Upper lobe of left lung (tissue), 6 donors: Measurements from ENCODE around the gene KCTD19. TPM values are rescaled to one million over a fixed set of nuclear protein-coding genes. Genes with fewer than 3 reads are reported as not detected.

Experiments used
- ATAC-seq, 2 donors: fragments of 200-7000 bp; cut with Tn5 transposase; one replicate each; pipeline ENCODE4 v1.9.1; 2022; ENCODE audit warnings: mild to moderate bottlenecking in 2 of 2, moderate library complexity in 2 of 2; ENCODE audit not compliant: low FRiP score in 2 of 2
- DNase-seq, 2 donors: peaks; one replicate each; pipeline ENCODE4 v3.0.0-alpha.2; 2019 to 2020
- H3K27ac ChIP-seq, 4 donors: fragments of 200-600 bp; sonication (generic); one replicate each; pipeline ENCODE4 v1.5.1; 2016 to 2019
- H3K27me3 ChIP-seq, 4 donors: fragments of 200-600 bp; sonication (generic); one replicate each; pipeline ENCODE4 v1.5.1; 2017 to 2019
- H3K36me3 ChIP-seq, 4 donors: fragments of 200-600 bp; sonication (generic); one replicate each; pipeline ENCODE4 v1.5.1; 2016 to 2019
- H3K4me1 ChIP-seq, 4 donors: fragments of 200-600 bp; sonication (generic); one replicate each; pipeline ENCODE4 v1.5.1; 2018 to 2019
- H3K4me3 ChIP-seq, 4 donors: fragments of 200-600 bp; sonication (generic); one replicate each; pipeline ENCODE4 v1.5.1; 2017 to 2019; ENCODE audit warnings: mild to moderate bottlenecking in 2 of 4, moderate library complexity in 1 of 4
- H3K9me3 ChIP-seq, 4 donors: fragments of 200-600 bp; sonication (generic); one replicate each; pipeline ENCODE4 v1.5.1; 2018 to 2019
- EP300 ChIP-seq, 4 donors: sonication (generic); formaldehyde crosslinking; IDR thresholded peaks; one replicate each; pipeline ENCODE4 v1.5.1; 2017; ENCODE audit warnings: antibody characterized with exemption in 4 of 4, control low read depth in 2 of 4
- POLR2A ChIP-seq, 4 donors: fragments of 450-650 bp; IDR thresholded peaks; one replicate each; pipeline ENCODE4 v1.5.1; 2016 to 2017; ENCODE audit warnings: antibody characterized with exemption in 4 of 4, mild to moderate bottlenecking in 2 of 4
- POLR2AphosphoS5 ChIP-seq, 2 donors: sonication (generic); formaldehyde crosslinking; IDR thresholded peaks; one replicate each; pipeline ENCODE4 v1.5.1; 2017; ENCODE audit warnings: antibody characterized with exemption in 2 of 2
- WGBS, 2 donors: methylation state at CpG; one replicate each; pipeline ENCODE4 v1.1.5; 2017 to 2018; 5-methylcytosine and 5-hydroxymethylcytosine counted together
- total RNA-seq, 6 donors: library from RNA; depleted of rRNA in 4 of 6; stranded (reverse); fragments of >200 nt in 4 of 6; gene quantifications; one replicate each; pipeline versions ENCODE4 v1.1.0 to v1.2.1, GENCODE V29; 2016 to 2021
- TF ChIP-seq, protein P1 (sequence below), 6 experiments: fragments of 450-650 bp in 4 of 6; fragments of 200-600 bp in 2 of 6; sonication (generic) in 2 of 6; IDR thresholded peaks; one replicate each; pipeline ENCODE4 v1.5.1; 2016 to 2019; ENCODE audit warnings: antibody characterized with exemption in 6 of 6
- donor health status: DM: no; HTN: no; CAD: no; lungs with moderate emphysema.
- donor health status: DM: no; HTN: yes; CAD: no; lungs with severe emphysema.

Gene KCTD19
- total RNA-seq, 6 donors from 2014 or later, result under 0.01 to 0.31 (median 0.17) TPM; not detected in 3

DNA sequence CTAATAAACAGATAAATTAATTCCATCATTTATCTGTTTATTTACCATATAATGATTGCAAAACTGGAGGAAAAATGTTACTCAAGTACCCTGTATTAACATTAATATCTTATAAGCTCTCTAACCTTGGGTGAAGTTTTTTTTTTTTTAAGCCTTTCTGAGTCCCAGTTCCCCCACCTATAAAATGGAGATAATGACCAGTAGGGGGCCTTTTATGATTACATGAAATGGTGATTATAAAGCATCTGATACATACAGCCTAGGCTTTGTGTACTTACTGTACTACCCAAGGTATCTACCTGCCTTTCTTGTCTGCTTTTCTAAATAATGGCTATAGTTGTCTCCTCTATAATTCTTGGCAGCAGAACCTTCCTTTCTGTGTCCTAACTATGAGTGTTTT lies 22.6 kb upstream of the KCTD19 start:
- Histone ChIP-seq H3K4me3 (no peak overlapping the region), H3K27me3 (no peaks in the 10 kb centered on the region), H3K4me1 (peaks cover 13 to 17% (median 14%) of the 10 kb centered on the region in 4 donors), H3K36me3 (no peaks in the 10 kb centered on the region), H3K27ac (no peak overlapping the region), H3K9me3 (no peaks in the 10 kb centered on the region)
- ATAC-seq (peak in 1 of 2 donors; percentile 47), DNase-seq (no peak)
- TF ChIP-seq EP300 (IDR thresholded peaks at IDR 0.05), result no peak
- TF ChIP-seq, protein P1, sequence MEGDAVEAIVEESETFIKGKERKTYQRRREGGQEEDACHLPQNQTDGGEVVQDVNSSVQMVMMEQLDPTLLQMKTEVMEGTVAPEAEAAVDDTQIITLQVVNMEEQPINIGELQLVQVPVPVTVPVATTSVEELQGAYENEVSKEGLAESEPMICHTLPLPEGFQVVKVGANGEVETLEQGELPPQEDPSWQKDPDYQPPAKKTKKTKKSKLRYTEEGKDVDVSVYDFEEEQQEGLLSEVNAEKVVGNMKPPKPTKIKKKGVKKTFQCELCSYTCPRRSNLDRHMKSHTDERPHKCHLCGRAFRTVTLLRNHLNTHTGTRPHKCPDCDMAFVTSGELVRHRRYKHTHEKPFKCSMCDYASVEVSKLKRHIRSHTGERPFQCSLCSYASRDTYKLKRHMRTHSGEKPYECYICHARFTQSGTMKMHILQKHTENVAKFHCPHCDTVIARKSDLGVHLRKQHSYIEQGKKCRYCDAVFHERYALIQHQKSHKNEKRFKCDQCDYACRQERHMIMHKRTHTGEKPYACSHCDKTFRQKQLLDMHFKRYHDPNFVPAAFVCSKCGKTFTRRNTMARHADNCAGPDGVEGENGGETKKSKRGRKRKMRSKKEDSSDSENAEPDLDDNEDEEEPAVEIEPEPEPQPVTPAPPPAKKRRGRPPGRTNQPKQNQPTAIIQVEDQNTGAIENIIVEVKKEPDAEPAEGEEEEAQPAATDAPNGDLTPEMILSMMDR (IDR thresholded peaks at IDR 0.05), result peak in 5 of 6 experiments; percentile 36 to 45 (median 39)

DNA sequence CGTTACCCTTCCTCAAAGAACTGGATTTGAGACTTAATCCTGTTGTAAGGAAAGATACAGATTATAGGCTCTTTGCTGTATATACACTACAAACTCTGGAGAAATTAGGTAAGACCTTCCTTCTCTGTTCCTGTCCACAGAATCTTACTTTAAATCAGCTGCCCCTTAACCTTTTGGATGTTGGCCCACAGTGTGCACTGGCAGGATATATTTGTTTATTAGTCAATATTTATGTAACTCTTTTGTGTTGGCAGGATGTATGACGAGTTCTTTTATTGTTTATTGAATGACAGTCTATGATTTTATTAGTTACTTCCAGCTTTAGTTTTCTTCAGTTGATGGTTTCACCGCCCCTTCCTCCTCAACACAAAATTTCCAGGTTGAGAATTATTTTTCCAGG lies 19.8 kb upstream of the KCTD19 start:
- H3K27me3 ChIP-seq, result no peaks in the 10 kb centered on the region
- peak overlapping the region in 3 of 4 donors; percentile 56 to 80 (median 63) for H3K27ac ChIP-seq
- DNase-seq (no peak), ATAC-seq (no peak)
- peaks cover 13 to 17% (median 14%) of the 10 kb centered on the region in 4 donors for H3K4me1 ChIP-seq
- 50 to 58% methylated on average over 3 of the region's 3 CpGs for WGBS, 2 donors
- no peaks in the 10 kb centered on the region for H3K9me3 ChIP-seq
- H3K36me3 ChIP-seq, result no peaks in the 10 kb centered on the region
- H3K4me3 ChIP-seq, result no peak overlapping the region
- TF ChIP-seq POLR2A (IDR thresholded peaks at IDR 0.05), result no peak
- peak in 1 of 2 donors; percentile 14 for TF ChIP-seq POLR2AphosphoS5 (IDR thresholded peaks at IDR 0.05)
- TF ChIP-seq EP300 (IDR thresholded peaks at IDR 0.05), result peak in 1 of 4 donors; percentile 10
- TF ChIP-seq, protein P1 (IDR thresholded peaks at IDR 0.05), result no peak

DNA sequence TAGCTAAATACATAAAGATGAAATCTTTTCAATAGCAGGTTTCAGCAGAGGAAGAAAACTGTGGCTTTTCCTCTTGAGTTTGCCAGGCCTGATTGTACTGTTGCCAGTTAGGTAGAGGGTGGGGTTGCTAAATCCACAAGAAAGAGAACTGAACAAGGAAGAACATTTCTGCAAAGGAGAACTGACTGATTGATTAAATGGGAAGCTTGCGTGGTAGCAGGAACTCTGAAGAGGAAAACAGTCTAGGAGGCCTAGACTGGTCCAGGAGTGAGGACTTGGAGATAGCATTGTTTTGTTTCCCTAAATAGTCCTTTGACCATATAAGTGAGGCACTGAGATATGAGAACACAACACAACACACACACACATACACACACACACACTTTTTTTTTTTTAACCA lies 18.9 kb upstream of the KCTD19 start:
- TF ChIP-seq POLR2A (IDR thresholded peaks at IDR 0.05), result no peak
- TF ChIP-seq POLR2AphosphoS5 (IDR thresholded peaks at IDR 0.05), result no peak
- TF ChIP-seq, protein P1 (IDR thresholded peaks at IDR 0.05), result no peak
- no peak for TF ChIP-seq EP300 (IDR thresholded peaks at IDR 0.05)
- H3K9me3 ChIP-seq, result no peaks in the 10 kb centered on the region
- no peak overlapping the region for H3K4me3 ChIP-seq
- H3K4me1 ChIP-seq, result peaks cover 13 to 17% (median 14%) of the 10 kb centered on the region in 4 donors
- H3K27me3 ChIP-seq, result no peaks in the 10 kb centered on the region
- H3K36me3 ChIP-seq, result no peaks in the 10 kb centered on the region
- H3K27ac ChIP-seq, result peak overlapping the region in 3 of 4 donors; percentile 16 to 63 (median 58)
- 13 to 38% methylated on average over 1 of the region's 1 CpG for WGBS, 2 donors
- ATAC-seq (peak in 1 of 2 donors; percentile 16), DNase-seq (peak in 1 of 2 donors; percentile 39)

DNA sequence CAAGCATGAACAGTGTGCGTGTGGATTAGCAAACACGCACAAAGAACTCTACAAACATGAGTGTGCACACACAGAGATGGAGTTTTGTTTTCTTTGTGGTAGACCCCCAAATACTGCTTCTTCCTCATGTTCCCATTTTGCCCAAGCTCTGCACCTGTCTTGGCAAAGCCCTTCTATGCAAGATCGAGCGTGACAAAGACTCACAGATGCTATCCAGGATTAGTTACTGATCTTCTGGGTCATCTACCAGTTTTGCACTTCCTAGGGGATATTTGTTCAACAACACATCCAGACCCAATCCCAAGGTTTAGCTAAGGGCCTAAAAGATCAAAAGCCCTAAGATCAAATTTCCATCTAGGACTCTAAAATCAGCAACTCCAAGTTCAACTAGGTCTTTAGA lies 16.1 kb upstream of the KCTD19 start:
- 96 to 98% methylated on average over 4 of the region's 4 CpGs for WGBS, 2 donors
- Histone ChIP-seq H3K4me1 (peaks cover 13 to 17% (median 14%) of the 10 kb centered on the region in 4 donors), H3K36me3 (no peaks in the 10 kb centered on the region), H3K27me3 (no peaks in the 10 kb centered on the region), H3K9me3 (no peaks in the 10 kb centered on the region), H3K4me3 (no peak overlapping the region), H3K27ac (no peak overlapping the region)
- ATAC-seq (no peak), DNase-seq (no peak)
- TF ChIP-seq EP300 (IDR thresholded peaks at IDR 0.05), result no peak
- no peak for TF ChIP-seq POLR2AphosphoS5 (IDR thresholded peaks at IDR 0.05)
- TF ChIP-seq, protein P1 (IDR thresholded peaks at IDR 0.05), result no peak
- TF ChIP-seq POLR2A (IDR thresholded peaks at IDR 0.05), result no peak

DNA sequence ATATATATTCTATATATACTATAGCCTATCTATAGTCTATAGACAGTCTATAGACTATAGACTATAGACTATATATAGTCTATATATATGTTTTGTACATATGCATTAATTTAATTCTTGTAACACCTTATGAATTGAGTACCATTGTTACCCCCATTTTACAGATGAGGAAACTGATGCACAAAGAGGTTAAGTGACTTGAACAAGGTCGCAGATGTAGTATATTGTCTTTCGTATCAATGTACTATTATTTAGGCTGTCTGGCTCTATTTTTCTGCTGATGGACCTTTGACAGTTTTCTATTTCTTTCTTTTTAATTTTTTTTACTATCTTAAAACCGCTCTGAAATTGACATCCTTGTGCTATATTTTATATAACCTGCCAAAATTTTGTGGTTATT lies 14.7 kb upstream of the KCTD19 start:
- H3K27me3 ChIP-seq, result no peaks in the 10 kb centered on the region
- DNase-seq (no peak), ATAC-seq (no peak)
- no peak overlapping the region for H3K27ac ChIP-seq
- H3K9me3 ChIP-seq, result no peaks in the 10 kb centered on the region
- H3K4me1 ChIP-seq, result peaks cover 10 to 13% (median 11%) of the 10 kb centered on the region in 4 donors
- TF ChIP-seq EP300 (IDR thresholded peaks at IDR 0.05), result no peak
- no peak for TF ChIP-seq POLR2AphosphoS5 (IDR thresholded peaks at IDR 0.05)
- TF ChIP-seq, protein P1 (IDR thresholded peaks at IDR 0.05), result no peak
- no peak for TF ChIP-seq POLR2A (IDR thresholded peaks at IDR 0.05)
- H3K36me3 ChIP-seq, result no peaks in the 10 kb centered on the region
- H3K4me3 ChIP-seq, result no peak overlapping the region
- 91 to 94% methylated on average over 3 of the region's 3 CpGs for WGBS, 2 donors
